Measurements from ENCODE around the gene POMC. TPM values are rescaled to one million over a fixed set of nuclear protein-coding genes. Genes with fewer than 3 reads are reported as not detected.

Gene POMC
- total RNA-seq, 1 donor, result 0.63 TPM

- TF ChIP-seq CTCF (IDR thresholded peaks at IDR 0.05; ENCODE audit: insufficient read depth, low read length), result no peak
- DNase-seq (ENCODE audit: low read depth), result no peak
- H3K4me3 ChIP-seq (ENCODE audit: low read depth, low read length), result no peak overlapping the region
Measured at GRCh38 chr2:25178976-25179375, 10.6 kb upstream of the POMC start.

DNA sequence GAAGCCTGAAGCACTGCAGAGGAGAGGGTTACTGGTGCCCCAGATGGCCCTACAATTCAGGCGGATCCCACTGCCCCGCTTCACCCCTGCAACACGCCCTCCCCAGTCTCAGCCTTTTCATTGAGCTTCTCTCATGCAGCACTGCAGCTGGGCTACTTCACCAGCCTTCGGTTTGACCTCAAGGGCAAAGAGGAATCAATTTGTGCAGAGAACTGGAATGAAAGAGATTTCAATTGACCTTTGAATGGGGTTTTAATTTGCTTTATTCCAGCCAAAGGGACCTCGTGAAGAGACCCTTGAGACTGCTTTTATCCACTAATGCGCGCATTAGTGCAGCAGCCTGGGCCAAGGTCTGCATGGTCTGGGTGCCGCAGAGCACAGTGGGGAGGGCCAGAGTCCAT, 8.8 kb upstream of the POMC start:
- H3K4me3 ChIP-seq (ENCODE audit: low read depth, low read length), result no peak overlapping the region
- no peak for DNase-seq (ENCODE audit: low read depth)
- no peak for TF ChIP-seq CTCF (IDR thresholded peaks at IDR 0.05; ENCODE audit: insufficient read depth, low read length)

DNA sequence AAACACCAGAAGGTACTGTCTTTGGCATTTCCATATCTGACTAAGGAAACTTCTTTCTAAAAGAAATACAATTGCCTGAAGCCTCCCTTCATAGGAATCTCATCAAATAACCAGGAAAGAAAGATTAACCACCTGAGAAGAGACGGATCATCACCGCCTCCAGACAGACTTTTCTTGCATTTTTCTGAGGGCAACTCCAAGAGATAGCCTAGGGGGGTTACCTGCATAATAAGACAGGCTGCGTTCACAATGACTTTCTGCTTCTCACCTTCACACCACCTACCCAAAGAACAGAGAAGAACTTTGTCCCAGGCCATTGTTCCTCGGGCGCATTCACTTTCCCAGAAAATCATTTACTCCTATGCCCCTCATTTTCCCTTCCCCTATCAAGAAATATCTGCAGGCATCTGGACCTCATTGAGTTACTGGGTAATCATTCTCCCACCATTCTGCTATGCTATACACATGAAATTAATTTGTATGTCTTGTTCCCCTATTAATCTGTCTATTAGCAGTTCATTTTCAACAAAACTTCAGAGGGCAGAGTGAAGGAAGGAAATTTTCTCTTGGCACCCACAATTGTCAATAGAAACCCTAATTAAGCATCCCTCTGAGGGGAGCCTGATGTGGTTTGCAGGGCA, 8.3 kb upstream of the POMC start:
- DNase-seq (ENCODE audit: low read depth), result no peak
- no peak for TF ChIP-seq CTCF (IDR thresholded peaks at IDR 0.05; ENCODE audit: insufficient read depth, low read length)
- H3K4me3 ChIP-seq (ENCODE audit: low read depth, low read length), result no peak overlapping the region

- no peak for DNase-seq (ENCODE audit: low read depth)
- H3K4me3 ChIP-seq (ENCODE audit: low read depth, low read length), result no peak overlapping the region
- no peak for TF ChIP-seq CTCF (IDR thresholded peaks at IDR 0.05; ENCODE audit: insufficient read depth, low read length)
Measured at GRCh38 chr2:25176138-25176537, 7.8 kb upstream of the POMC start.

DNA sequence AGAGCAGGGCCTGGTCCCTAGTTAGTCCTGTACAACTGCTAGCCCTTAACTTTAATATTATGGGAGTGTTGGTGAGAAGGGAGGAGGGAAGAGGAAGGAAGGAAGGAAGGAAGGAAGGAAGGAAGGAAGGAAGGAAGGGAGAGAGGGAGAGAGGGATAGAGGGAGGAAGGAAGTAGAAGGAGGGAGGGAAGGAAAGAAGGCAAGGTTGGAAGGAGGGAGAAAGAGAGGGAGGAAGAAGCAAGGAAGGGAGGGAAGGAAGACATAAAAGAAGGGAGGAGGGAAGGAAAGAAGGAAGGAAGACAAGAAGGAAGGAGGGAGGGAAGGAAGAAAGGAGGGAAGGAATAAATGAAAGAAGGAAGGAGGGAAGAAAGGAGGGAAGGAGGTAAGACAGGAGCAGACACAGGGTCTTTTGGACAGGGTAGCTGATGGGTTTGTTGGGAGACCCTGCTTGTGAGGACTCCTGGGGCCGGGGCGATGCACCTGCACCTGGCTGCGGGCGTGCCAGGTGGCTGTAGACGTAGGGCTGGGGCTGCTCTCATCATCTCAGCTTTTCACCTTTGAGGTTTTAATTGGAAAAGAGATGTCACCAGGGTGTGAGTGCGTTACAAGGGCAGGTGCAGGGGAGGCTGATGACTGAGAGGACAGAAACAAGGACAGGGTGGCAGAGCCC, 5.9 kb upstream of the POMC start:
- no peak for DNase-seq (ENCODE audit: low read depth)
- H3K4me3 ChIP-seq (ENCODE audit: low read depth, low read length), result no peak overlapping the region
- no peak for TF ChIP-seq CTCF (IDR thresholded peaks at IDR 0.05; ENCODE audit: insufficient read depth, low read length)

DNA sequence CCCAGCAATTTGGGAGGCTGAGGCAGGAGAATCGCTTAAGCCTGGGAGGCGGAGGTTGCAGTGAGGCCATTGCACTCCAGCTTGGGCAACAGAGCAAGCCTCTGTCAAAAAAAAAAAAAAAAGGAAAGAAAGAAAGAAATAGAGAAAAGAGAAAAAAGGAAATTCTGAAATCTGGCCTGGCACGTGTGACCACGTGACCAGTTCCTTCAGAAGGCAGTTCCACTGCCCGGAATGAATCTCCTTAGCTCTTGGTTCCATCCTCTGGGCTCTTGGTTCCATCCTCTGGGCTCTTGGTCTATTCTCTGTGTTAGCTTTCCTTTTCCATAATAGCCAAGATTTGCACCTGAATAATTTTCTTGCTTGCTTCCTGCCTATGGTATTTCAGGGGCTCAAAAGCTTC, 5.3 kb upstream of the POMC start:
- TF ChIP-seq CTCF (IDR thresholded peaks at IDR 0.05; ENCODE audit: insufficient read depth, low read length), result no peak
- DNase-seq (ENCODE audit: low read depth), result no peak
- no peak overlapping the region for H3K4me3 ChIP-seq (ENCODE audit: low read depth, low read length)

All from fibroblast of the aortic adventitia (primary cell).